ENCODE measurements around the gene ACBD4. TPM values are rescaled to one million over a fixed set of nuclear protein-coding genes. Genes with fewer than 3 reads are reported as not detected.
"Not testable (repeated sequence)": the region's sequence is repeated elsewhere in the genome, so short reads cannot be mapped to it uniquely, and the experiment has no call there.

The ACBD4 gene
- total RNA-seq, 1 donor from 2014 or later = 3.5 TPM

DNA sequence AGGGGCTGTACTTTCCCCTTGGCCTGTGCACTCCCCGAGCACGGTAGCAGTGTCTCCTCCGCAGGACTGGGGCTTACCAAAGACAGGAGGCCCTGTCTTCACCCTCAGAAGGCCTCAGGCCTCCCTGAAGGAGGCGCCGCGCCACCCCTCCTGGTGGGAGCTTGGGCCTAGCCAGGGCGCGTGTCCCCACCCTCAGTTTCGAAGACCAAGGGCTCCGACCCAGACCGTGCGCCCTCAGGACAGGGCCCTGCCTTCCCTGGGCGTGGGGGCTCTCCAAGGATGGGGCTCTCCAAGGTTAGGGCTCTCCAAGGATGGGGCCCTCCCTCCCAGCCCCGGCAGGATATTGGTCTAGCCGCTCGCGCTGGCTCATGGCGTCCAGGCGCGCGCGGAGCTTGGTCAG lies 14.9 kb upstream of the ACBD4 start:
- ATAC-seq = no peak

DNA sequence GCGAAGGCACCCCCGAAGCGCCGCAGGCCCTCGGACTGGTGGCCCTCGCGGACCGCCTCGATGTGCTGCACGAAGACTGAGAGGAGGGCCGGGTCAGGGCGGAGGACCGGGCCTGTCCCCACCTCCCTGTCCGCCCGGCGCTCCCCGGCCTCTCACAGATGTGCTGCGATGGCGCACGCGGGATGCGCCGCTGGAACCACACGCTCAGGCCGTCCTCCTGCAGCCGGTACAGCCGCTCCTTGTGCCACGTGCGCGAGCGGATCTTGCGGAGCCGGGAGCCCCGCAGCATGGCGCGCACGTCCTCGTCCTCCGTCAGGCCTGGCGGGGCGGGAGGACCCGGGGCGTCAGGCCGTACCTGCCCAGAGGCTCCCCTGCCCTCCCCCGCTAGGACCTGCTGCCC lies 14.4 kb upstream of the ACBD4 start:
- ATAC-seq = no peak

- no peak for ATAC-seq
Observed at GRCh38 chr17:45123076-45123770, 12.3 kb upstream of the ACBD4 start.

DNA sequence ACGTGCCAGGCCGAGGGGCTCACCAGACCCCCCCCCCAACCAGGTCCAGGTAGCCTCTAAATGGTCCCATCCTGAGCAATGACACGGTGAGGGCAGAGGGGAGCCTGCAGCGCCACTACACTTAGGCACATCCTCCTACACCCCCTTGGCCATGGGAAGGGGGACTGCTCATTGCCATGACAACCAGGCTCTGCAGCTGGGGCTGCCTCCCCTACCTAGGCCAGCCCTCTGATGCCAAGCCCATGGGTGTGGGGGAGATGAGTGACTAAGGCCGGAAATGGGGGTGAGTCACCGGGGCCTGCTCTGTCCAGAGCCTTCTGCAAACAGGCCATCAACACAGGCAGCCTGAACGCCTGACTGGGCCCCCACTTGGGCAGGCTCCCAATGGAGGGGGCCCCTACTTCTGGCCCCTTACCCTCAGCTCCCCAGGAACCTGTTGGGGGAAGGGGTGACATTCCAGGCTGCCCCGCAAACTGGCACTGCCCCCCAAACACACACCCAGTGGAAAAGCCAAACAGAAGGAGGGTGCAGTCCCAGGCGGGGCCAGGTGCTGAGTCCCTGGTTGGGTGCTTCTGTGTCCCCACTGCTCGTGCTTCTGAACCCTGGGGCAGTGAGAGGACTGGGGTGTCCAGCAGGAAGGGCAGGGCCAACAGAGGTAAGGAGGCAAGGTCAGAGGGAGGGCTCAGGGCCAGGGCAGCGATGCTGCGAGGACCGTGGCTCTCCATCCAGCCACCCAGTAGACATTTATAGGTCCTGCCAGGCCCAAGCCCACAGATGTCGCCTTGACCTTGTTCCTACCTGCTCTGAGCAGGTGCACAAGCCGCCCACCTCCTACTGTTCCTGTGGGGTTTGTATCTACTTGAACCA lies 11.3 kb upstream of the ACBD4 start:
- ATAC-seq = peak; percentile 86

DNA sequence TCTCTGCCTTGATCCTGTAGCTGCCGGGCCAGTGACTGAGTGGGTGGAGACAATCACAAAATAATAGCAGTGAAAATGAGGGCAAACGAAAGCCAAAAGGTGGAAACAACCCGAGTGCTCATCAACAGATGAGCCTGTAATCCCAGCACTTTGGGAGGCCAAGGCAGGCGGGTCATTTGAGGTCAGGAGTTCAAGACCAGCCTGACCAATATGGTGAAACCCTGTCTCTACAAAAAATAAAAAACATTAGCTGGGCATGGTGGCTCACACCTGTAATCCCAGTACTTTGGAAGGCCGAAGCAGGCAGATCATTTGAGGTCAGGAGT lies 10.7 kb upstream of the ACBD4 start:
- ATAC-seq = not testable (repeated sequence)

GRCh38 chr17:45125509-45125908 lies 10.0 kb upstream of the ACBD4 start:
- ATAC-seq = no peak

- ATAC-seq = no peak
Observed at GRCh38 chr17:45127207-45127547, 8.3 kb upstream of the ACBD4 start.

DNA sequence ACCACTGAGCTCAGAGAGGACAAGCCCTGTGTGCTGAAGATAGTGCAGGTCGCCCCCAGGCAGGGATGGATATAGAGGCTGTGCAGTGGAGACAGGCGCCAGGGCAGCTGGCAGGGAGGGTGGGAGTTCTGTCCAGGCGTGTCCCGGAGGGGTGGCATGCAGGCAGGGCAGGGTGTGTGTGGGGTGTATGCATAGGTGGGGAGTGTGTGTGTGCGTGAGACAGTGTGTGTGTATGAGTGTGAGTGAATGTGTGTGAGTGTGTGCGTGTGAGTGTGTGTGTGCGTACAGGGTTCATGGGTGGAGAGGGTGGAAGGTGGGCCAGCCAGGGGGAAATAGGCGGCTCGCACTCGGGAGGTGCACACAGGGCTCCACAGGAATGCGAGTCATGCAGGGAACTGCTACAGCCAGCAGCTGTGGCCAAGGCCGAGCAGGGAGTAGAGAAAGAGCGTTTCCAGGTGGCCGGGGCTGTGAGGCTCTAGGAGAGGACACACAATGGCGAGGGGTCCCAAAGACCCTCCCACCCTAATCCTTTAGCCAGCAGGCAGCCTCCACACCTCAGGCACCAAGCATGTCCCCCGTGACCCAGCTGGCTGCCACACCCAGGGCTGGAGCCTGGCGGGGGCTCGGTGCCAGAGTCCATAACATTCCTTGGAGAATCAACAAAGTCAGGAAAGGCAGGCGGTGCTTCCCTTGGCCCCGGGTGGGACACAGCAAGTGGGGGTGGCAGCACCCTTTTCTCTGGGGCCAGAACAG lies 7.8 kb upstream of the ACBD4 start:
- ATAC-seq = peak; percentile 2

GRCh38 chr17:45128331-45128730 lies 7.2 kb upstream of the ACBD4 start:
- ATAC-seq = no peak

- ATAC-seq = no peak
Observed at GRCh38 chr17:45128989-45129388, 6.5 kb upstream of the ACBD4 start.

- ATAC-seq = peak; percentile 40
Observed at GRCh38 chr17:45129426-45129939, 6.0 kb upstream of the ACBD4 start.

- peak; percentile 53 for ATAC-seq
Observed at GRCh38 chr17:45129940-45130680, 5.4 kb upstream of the ACBD4 start.

GRCh38 chr17:45130681-45131615 lies 4.5 kb upstream of the ACBD4 start:
- no peak for ATAC-seq

DNA sequence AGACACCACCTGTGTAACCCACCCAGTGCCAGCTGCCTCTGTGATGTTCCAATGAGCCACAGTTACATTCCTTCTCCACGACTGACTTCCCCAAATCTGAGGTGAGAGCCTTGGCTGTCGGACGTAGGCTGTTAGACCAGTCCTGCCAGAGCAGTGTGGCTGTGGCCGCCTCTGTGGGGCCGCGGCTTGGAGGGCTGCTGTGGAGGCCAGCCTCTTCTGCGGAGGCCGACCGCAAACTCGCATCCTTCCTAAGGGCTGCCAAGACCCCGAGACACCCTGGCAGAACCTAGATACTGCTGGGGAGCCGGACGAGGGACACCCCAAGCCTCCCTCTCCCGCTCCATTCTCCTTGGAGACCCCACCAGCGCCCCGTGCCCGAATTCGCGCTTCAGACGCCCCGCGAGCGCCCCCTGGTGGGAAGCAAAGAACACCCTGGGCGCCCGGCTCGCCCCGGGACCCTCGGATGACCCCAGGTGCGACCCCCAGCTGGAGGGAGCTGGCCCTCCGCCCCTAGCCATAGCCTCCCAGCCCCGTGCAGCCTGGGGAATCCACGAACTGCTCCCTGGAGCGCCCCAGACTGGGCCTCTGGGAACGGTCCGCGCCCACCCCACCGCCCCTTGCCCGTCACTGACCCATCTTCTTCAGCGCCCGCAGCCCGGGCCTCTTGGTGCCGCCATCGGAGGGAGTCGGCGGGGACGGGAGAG lies 3.7 kb upstream of the ACBD4 start:
- no peak for ATAC-seq

- ATAC-seq = no peak
Observed at GRCh38 chr17:45132320-45132571, 3.2 kb upstream of the ACBD4 start, which contains the start of gene PLCD3. Gene PLCD3 (minus strand): TSS chr17:45132515. CDS start chr17:45132410, 105 bp downstream.

DNA sequence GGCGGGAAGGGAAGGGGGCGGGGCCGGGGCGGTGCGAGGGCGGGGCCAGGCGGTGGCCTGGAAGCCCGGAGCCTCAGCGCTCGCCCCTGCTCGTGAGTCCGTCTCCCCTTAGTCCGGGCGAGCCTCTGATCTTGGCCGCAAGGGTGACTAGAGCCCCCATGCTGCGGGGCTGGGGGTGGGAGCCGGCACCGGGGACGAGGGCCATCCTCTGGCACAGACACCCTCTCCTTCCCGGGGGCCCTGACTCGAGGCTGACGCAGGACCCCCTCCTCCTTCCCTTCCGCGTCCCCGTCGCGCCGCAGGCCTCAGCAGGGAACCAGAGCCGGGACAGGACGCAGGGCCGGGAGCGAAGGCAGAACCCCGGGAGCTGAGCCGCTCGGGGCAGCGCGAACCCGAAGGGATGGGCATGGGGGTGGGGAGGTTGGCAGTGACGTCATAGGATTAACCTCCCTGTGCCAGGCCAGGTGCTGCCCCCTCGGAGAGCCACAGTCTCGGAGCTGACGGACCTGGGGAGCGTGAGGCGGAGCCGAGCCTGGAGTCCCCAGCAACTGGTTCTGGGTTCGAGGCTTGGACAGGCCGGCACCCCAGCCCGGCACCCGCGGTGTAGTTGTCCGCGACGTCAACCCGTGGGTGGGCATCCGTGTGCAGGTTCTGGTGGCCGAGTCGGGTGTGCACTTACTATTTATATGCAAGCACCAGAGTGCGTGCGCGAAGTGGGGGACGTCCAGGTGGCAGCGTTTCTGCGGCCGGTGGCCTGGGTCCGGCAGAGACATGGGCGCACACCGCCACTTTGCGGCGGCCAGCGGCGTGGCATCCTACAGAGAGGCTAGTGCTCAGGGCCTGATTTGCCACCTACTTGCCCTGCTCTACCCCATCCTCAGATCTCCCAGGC lies 2.7 kb upstream of the ACBD4 start:
- peak; percentile 51 for ATAC-seq

DNA sequence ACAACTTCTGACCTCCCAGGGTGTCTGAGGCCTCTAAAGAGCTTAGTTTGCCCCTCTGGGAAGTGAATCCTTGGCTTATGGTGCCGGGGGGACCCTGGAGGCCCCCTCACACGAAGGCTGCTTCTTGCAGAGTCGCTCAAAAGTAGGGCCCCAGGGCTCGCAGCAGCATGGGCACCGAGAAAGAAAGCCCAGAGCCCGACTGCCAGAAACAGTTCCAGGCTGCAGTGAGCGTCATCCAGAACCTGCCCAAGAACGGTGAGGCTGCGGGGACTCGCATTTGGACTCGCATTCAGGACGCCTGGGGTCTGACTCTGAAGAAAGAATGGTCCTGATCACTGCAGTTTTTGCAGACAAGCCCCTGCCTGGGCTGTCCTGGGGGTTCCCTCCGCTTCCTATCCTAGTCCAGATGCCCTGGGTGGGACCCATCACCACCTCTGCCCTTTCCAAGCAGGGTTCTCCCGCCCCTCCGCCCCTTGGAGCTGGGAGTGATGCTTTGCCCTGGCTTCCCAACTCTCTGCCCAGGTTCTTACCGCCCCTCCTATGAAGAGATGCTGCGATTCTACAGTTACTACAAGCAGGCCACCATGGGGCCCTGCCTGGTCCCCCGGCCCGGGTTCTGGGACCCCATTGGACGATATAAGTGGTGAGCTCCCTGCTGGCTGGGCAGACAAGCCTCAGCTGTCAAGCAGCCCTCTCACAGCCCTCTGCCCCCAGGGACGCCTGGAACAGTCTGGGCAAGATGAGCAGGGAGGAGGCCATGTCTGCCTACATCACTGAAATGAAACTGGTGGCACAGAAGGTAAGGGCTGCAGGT lies 698 bp downstream of the ACBD4 start:
- no peak for ATAC-seq

GRCh38 chr17:45136846-45137560 lies 1.5 kb downstream of the ACBD4 start:
- ATAC-seq = no peak
